Measurements from ENCODE around the gene STK32B.
"Not testable (repeated sequence)": the region's sequence is repeated elsewhere in the genome, so short reads cannot be mapped to it uniquely, and the experiment has no call there.

STK32B gene

DNA sequence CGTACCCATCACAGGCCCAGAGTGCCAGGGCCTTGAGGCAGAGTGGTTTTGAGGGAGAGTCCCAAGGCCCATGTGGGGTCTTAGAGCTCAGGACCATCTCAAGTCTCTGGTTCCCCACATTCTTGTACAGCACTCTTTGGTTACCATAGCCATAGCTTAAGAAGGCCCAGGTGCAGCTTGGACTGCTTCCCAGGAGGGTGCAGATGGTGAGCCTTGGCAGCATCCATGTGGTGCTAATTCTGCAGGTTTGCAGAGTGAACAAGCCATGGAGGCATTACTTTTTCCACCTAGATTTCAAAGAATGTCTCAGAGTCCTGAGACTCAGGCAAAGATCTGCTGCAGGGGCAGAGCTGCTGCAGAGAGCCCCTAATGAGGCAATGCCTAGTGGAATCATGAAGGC, 171.7 kb downstream of the STK32B start:
- no peaks in the 10 kb centered on the region for H3K36me3 Mint-ChIP-seq (ENCODE audit: low read depth)
- H3K27me3 Mint-ChIP-seq: no peaks in the 10 kb centered on the region
- H3K4me3 Mint-ChIP-seq: no peak overlapping the region
- no peaks in the 10 kb centered on the region for H3K4me1 Mint-ChIP-seq (ENCODE audit: low read depth)
- H3K9me3 Mint-ChIP-seq: peaks cover 23% of the 10 kb centered on the region
- no peak overlapping the region for H3K27ac Mint-ChIP-seq

DNA sequence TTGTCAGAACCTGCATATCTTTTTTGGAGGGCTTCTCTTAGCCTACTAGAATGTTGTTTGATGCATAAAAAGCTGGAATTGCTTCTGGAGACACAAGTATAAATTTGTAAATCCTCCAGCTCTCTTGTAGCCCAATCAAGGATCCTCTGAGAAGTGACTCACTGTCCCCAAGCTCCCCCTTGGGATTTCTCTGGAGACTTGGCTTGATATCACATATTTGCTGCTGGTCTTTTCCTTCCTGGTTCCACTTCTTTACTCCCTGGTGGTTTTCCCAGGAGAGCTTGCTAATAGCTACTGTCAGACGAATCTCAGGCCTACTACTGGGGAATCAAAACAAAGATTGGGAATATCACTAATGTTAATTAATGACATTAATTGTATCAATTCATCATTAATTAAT, 173.1 kb downstream of the STK32B start:
- Mint-ChIP-seq H3K4me1 (ENCODE audit: low read depth) (no peaks in the 10 kb centered on the region), H3K27ac (no peak overlapping the region), H3K9me3 (peaks cover 23% of the 10 kb centered on the region), H3K36me3 (ENCODE audit: low read depth) (no peaks in the 10 kb centered on the region), H3K4me3 (no peak overlapping the region), H3K27me3 (no peaks in the 10 kb centered on the region)

DNA sequence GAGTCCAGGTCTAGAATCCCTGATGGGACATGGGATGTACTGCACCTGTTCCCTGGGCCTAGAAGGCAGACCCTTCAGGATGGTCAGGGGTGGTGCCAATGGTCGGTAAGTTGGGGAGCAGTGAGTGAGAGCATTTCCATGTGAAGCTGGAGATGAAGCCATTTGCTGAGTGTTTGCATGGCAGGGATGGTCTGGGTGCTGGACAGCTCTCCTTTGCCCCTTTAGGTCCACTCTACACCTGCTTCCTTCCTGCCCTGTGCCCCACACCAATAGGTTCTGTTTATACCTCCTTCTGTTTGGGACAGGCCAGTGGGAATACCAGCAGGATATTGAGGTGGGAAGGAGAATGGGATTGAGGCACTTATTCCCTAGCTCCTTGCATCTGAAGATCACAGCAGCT, 181.3 kb downstream of the STK32B start:
- no peaks in the 10 kb centered on the region for H3K27me3 Mint-ChIP-seq
- H3K4me3 Mint-ChIP-seq: no peak overlapping the region
- H3K36me3 Mint-ChIP-seq (ENCODE audit: low read depth): no peaks in the 10 kb centered on the region
- no peaks in the 10 kb centered on the region for H3K4me1 Mint-ChIP-seq (ENCODE audit: low read depth)
- no peak overlapping the region for H3K27ac Mint-ChIP-seq
- H3K9me3 Mint-ChIP-seq: no peaks in the 10 kb centered on the region

DNA sequence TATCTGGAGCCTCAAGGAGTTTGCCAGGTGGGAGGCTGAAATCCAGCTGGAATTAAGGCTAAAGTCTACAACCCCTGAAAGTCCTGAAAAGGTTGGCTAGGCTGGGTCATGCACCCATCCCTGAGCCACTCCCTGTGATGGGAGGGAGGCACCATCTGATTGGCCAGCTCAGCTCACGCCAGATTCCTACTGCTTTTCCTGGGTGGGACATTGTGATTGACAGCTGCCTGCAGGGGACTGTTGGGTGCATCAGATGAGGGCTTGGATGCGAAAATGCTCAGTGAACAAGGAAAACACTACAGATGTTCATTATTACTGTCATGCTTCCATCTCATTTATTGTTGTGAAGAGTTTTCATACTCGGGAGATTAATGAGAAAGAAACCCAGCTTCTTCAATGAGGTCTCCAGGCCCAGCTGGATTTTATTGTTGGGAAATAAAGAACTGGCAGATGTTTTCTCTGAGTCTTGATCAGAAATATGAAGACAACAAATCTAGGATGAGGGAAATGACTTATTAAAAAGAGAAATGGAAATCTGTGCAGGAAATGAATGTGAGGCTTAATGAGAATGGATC, 185.9 kb downstream of the STK32B start:
- no peak overlapping the region for H3K27ac Mint-ChIP-seq
- H3K4me1 Mint-ChIP-seq (ENCODE audit: low read depth): no peaks in the 10 kb centered on the region
- H3K9me3 Mint-ChIP-seq: no peaks in the 10 kb centered on the region
- no peaks in the 10 kb centered on the region for H3K27me3 Mint-ChIP-seq
- no peaks in the 10 kb centered on the region for H3K36me3 Mint-ChIP-seq (ENCODE audit: low read depth)
- H3K4me3 Mint-ChIP-seq: no peak overlapping the region

DNA sequence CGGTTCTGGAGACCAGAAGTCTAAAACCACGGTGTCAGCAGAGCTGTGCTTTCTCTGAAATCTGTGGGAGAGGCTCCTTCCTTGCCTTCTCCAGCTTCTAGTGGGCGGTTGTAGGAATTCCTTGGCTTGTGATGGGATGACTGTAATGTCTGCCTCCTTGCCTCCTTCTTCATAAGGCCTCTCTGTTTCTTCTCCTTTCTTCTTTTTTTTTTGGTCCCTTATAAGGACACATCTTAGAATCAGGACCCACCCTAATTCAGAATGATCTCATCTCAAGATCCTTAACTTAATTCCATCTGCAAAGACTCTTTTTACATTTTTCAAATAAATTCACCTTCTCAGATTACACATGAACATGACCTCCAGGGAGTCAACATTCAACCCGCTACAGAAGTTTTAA, 186.9 kb downstream of the STK32B start:
- Mint-ChIP-seq H3K4me1 (ENCODE audit: low read depth) (no peaks in the 10 kb centered on the region), H3K4me3 (no peak overlapping the region), H3K9me3 (no peaks in the 10 kb centered on the region), H3K36me3 (ENCODE audit: low read depth) (no peaks in the 10 kb centered on the region), H3K27me3 (no peaks in the 10 kb centered on the region), H3K27ac (no peak overlapping the region)

DNA sequence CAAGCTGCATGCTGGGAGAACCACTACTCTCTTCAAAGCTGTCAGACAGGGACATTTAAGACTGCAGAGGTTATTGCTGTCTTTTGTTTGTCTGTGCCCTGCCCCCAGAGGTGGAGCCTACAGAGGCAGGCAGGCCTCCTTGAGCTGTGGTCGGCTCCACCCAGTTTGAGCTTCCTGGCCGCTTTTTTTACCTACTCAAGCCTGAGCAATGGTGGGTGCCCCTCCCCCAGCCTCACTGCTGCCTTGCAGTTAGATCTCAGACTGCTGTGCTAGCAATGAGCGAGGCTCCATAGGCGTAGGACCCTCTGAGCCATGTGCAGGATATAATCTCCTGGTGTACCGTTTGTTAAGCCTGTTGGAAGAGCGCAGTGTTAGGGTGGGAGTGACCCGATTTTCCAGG, 195.8 kb downstream of the STK32B start:
- H3K36me3 Mint-ChIP-seq (ENCODE audit: low read depth); H3K9me3 Mint-ChIP-seq; H3K27me3 Mint-ChIP-seq; H3K27ac Mint-ChIP-seq; H3K4me3 Mint-ChIP-seq; H3K4me1 Mint-ChIP-seq (ENCODE audit: low read depth): not testable (repeated sequence)

DNA sequence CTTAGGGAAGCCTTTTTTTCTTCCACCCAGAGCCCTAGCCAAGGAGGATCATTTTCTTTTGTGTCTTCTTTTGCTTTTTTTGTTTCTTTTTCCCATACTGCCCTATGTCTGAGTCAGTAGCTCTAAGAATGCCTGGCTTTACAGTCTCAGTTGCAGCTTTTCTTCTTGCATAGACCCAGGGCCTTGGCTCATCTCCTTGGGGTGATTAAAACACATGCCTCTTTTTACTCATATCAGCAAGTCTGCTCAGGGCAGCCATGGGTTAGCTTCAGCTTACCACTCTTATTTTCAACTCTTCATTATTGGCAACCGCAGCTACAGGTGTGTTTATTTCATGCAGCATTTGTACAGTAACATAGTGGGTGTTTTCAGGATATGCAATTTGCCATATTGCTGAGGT, 196.5 kb downstream of the STK32B start:
- H3K4me1 Mint-ChIP-seq (ENCODE audit: low read depth): no peaks in the 10 kb centered on the region
- peaks cover 4% of the 10 kb centered on the region for H3K9me3 Mint-ChIP-seq
- H3K4me3 Mint-ChIP-seq: no peak overlapping the region
- H3K27ac Mint-ChIP-seq: no peak overlapping the region
- H3K36me3 Mint-ChIP-seq (ENCODE audit: low read depth): no peaks in the 10 kb centered on the region
- H3K27me3 Mint-ChIP-seq: peaks cover 4% of the 10 kb centered on the region

DNA sequence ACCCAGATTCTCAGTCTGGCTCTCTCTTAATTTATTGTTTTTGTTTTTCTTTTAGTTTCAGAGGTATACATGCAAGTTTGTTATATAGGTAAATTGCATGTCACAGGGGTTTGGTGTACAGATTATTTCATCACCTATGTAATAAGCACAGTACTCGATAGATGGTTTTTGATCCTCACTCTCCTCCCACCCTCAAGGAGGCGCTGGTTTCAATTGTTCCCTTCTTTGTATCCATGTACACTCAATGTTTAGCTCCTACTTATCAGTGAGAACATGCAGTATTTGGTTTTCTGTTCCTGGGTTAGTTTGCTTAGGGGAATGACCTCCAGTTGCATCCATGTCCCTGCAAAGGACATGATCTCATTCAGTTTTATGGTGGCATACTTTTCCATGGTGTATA, 198.4 kb downstream of the STK32B start:
- Mint-ChIP-seq H3K36me3 (ENCODE audit: low read depth) (no peaks in the 10 kb centered on the region), H3K27me3 (peaks cover 7% of the 10 kb centered on the region)

DNA sequence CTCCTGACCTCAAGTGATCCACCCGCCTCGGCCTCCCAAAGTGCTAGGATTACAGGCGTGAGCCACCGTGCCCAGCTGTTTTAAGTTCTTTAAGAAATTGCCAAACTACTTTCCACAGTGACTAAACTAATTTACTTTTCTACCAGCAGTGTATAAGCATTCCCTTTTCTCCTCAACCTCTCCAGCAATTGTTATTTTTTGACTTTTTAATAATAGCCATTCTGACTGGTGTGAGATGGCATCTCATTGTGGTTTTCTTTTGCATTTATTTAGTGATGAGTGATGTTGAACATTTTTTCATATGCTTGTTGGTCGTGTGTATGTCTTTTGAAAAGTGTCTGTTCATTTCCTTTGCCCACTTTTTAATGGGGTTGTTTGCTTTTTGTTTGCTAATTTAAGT, 199.3 kb downstream of the STK32B start:
- H3K4me3 Mint-ChIP-seq; H3K36me3 Mint-ChIP-seq (ENCODE audit: low read depth); H3K27me3 Mint-ChIP-seq; H3K27ac Mint-ChIP-seq; H3K4me1 Mint-ChIP-seq (ENCODE audit: low read depth); H3K9me3 Mint-ChIP-seq: not testable (repeated sequence)

More for the DNA sequence above, 198.4 kb downstream of the STK32B start:
- Mint-ChIP-seq H3K4me1 (ENCODE audit: low read depth) (no peaks in the 10 kb centered on the region), H3K9me3 (peaks cover 6% of the 10 kb centered on the region), H3K4me3 (no peak overlapping the region), H3K27ac (no peak overlapping the region)

DNA sequence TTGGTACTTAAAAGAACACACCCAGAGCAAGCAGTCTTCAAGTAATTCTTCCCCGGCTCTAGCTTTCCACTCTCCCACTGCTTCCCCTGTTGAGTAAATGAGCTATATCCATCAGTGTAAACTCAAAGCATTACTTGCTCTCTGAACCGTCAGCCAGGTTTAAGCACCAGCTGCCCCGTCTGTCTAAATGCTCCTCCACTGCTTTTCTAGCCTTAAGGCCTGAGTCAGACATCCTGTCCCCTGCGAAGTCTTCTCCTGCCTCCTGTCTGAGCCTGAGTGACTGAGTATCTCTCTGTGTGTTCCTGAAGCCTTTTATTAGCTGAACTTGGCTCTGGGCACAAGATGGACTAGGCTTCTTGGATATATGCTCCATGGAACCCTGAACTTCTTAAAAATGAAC, 205.1 kb downstream of the STK32B start:
- Mint-ChIP-seq H3K36me3 (ENCODE audit: low read depth) (no peaks in the 10 kb centered on the region), H3K27ac (no peak overlapping the region), H3K4me1 (ENCODE audit: low read depth) (no peaks in the 10 kb centered on the region), H3K9me3 (peaks cover 6% of the 10 kb centered on the region), H3K4me3 (no peak overlapping the region), H3K27me3 (peaks cover 7% of the 10 kb centered on the region)

DNA sequence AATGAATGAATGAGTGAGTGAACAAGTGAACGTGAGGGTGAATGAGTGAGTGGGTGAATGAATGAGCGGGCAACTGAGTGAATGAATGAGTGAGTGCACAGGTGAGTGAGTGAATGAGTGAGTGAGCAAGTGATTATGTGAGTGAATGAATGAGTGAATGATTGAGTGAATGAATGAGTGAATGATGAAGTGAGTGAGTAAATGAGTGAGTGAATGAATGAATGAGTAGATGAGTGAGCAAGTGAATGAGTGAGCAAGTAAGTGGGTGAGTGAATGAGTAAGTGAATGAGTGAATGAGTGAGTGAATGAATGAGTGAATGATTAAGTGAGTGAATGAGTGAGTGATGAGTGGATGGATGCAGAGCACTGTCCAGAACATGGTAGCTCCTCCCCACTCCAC, 205.8 kb downstream of the STK32B start:
- H3K27me3 Mint-ChIP-seq: peaks cover 7% of the 10 kb centered on the region
- no peak overlapping the region for H3K27ac Mint-ChIP-seq
- no peaks in the 10 kb centered on the region for H3K4me1 Mint-ChIP-seq (ENCODE audit: low read depth)
- H3K9me3 Mint-ChIP-seq: peaks cover 6% of the 10 kb centered on the region
- H3K4me3 Mint-ChIP-seq: no peak overlapping the region
- no peaks in the 10 kb centered on the region for H3K36me3 Mint-ChIP-seq (ENCODE audit: low read depth)

DNA sequence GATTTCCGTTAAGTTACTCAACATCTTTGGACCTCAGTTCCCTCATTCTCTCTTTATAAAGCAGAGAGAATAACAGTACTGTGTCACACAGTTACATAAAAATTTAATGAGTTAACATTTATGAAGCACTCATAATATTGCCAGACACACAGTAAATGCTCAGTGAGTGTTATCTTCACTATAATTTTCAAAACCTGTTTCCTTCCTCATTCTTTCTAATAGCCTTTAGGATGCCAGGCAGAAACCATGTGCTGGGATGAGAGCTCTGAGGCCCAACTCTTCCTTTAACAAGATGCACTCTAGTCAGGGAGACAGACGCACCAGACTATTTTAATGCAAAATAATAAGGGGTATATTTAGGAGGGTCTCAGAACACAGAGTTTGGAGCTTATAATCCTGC, 208.2 kb downstream of the STK32B start:
- H3K27ac Mint-ChIP-seq: no peak overlapping the region
- no peaks in the 10 kb centered on the region for H3K36me3 Mint-ChIP-seq (ENCODE audit: low read depth)
- H3K4me3 Mint-ChIP-seq: no peak overlapping the region
- no peaks in the 10 kb centered on the region for H3K9me3 Mint-ChIP-seq
- no peaks in the 10 kb centered on the region for H3K4me1 Mint-ChIP-seq (ENCODE audit: low read depth)
- no peaks in the 10 kb centered on the region for H3K27me3 Mint-ChIP-seq

DNA sequence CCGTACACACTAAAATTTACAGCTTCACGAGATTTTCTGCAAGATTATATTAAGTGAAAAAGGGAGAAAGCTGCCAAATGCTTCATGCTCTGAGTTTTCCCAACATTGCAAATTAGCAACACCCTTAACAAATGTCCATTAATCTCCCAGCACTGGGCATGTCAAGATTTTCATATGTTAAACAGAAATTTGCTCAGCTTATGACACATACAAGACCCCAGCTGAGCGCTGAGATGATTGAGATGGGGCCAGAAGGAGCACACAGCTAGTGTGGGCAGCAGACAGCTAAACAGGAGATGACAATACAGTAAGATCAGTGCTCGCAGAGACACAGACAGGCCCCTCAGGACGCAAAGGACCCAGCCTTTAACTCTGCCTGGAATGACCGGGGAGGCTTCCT, 208.8 kb downstream of the STK32B start:
- no peaks in the 10 kb centered on the region for H3K27me3 Mint-ChIP-seq
- no peak overlapping the region for H3K27ac Mint-ChIP-seq
- H3K4me1 Mint-ChIP-seq (ENCODE audit: low read depth): no peaks in the 10 kb centered on the region
- H3K9me3 Mint-ChIP-seq: no peaks in the 10 kb centered on the region
- no peaks in the 10 kb centered on the region for H3K36me3 Mint-ChIP-seq (ENCODE audit: low read depth)
- no peak overlapping the region for H3K4me3 Mint-ChIP-seq

DNA sequence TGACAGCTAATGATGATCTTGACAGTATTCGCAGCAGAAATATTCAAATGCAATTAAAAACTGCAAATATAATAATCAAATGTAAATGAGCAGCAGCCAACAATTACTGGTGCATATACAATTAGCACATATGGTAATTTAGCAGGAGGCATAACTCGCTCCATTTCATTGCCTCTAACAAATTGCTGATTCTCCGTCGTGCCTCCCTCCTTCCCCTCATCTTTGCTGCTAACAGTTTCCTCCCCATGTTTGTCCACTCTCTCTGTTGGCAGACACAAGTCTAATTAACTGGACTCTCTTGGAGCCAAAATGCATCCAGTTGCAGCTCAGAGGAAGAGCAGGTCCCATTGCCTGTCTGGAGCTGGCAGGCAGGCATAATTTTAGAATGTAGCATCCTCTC, 210.6 kb downstream of the STK32B start:
- H3K4me1 Mint-ChIP-seq (ENCODE audit: low read depth): no peaks in the 10 kb centered on the region
- H3K27me3 Mint-ChIP-seq: no peaks in the 10 kb centered on the region
- no peak overlapping the region for H3K4me3 Mint-ChIP-seq
- no peaks in the 10 kb centered on the region for H3K9me3 Mint-ChIP-seq
- no peaks in the 10 kb centered on the region for H3K36me3 Mint-ChIP-seq (ENCODE audit: low read depth)
- no peak overlapping the region for H3K27ac Mint-ChIP-seq

DNA sequence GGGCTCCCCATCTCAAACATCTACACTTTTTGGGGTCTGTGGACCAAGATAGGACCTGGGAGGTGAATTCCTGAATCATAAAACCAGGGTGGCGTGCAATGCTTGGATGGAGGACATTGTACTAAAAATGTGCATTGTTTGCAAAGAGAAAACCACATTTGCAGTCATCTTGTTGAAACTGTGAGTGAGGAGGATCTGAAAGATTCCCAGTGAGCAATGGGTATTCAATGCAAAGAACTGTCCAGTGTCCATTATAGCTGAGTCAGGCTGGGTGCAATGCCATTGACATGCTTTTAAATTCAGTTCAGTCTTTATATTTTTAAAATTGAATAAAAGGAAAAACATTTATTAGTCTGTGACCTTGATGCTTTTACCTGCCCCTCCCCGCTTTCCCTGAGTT, 215.7 kb downstream of the STK32B start:
- Mint-ChIP-seq H3K27me3 (no peaks in the 10 kb centered on the region), H3K9me3 (no peaks in the 10 kb centered on the region), H3K4me1 (ENCODE audit: low read depth) (no peaks in the 10 kb centered on the region), H3K27ac (no peak overlapping the region), H3K36me3 (ENCODE audit: low read depth) (no peaks in the 10 kb centered on the region), H3K4me3 (no peak overlapping the region)

DNA sequence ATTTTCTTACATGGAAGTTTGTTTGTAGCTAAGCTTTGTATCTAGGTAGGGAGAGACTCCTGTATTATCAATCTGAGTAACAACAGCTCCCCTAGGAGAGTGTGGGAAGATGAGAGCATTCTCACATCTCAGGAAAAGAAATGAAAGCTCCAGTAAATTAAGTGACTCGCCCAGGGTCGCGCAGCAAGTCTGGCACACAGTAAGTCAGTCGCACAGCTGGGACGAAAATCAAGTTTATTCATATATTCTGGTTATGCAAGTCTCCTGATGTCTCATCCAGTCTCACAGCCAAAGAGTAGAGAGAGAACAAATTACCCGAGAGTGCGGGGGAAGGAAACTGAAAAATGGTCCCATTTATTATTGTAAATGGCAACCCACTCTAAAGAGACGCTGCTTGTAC, 216.1 kb downstream of the STK32B start:
- Mint-ChIP-seq H3K27ac (no peak overlapping the region), H3K9me3 (no peaks in the 10 kb centered on the region), H3K36me3 (ENCODE audit: low read depth) (no peaks in the 10 kb centered on the region), H3K4me1 (ENCODE audit: low read depth) (no peaks in the 10 kb centered on the region), H3K27me3 (no peaks in the 10 kb centered on the region), H3K4me3 (no peak overlapping the region)

All from stimulated activated naive CD8-positive, alpha-beta T cell treated with anti-CD3 and anti-CD28 coated beads, Interleukin-15, Interleukin-2, amounts not matched to agents 100 ng/mL and 50 ng/mL, for 24 hours (primary cell).